LNCaP clone FGC (cell line): ENCODE results near the gene PEPD.

ENCODE experiments used
- DNase-seq: peaks from one replicate; pipeline ENCODE4 v3.0.0-alpha.2; 2011; ENCODE audit warnings: low read depth
- H3K4me3 ChIP-seq: 2 replicates; pipeline ENCODE4 v1.5.1; 2011; ENCODE audit warnings: mild to moderate bottlenecking, low read depth, low read length, control low read depth
- CTCF ChIP-seq: IDR thresholded peaks from 2 replicates; pipeline ENCODE4 v1.5.1; 2012; ENCODE audit warnings: mild to moderate bottlenecking; ENCODE audit not compliant: control insufficient read depth, insufficient read depth; ENCODE audit errors: extremely low read depth

Gene PEPD

GRCh38 chr19:33387351-33388230 lies 134.0 kb downstream of the PEPD start:
- DNase-seq: no peak
- H3K4me3 ChIP-seq: no peak overlapping the region
- no peak for TF ChIP-seq CTCF

- DNase-seq: no peak
- TF ChIP-seq CTCF: no peak
- H3K4me3 ChIP-seq: no peak overlapping the region
These were observed 135.2 kb downstream of the PEPD start for GRCh38 chr19:33386361-33386858.

- DNase-seq: no peak
- H3K4me3 ChIP-seq: no peak overlapping the region
- no peak for TF ChIP-seq CTCF
These were observed 135.6 kb downstream of the PEPD start for GRCh38 chr19:33385956-33386355.

GRCh38 chr19:33384983-33385382 lies 136.6 kb downstream of the PEPD start:
- TF ChIP-seq CTCF: no peak
- no peak overlapping the region for H3K4me3 ChIP-seq
- no peak for DNase-seq

- no peak for TF ChIP-seq CTCF
- no peak overlapping the region for H3K4me3 ChIP-seq
- no peak for DNase-seq
These were observed 137.8 kb downstream of the PEPD start for GRCh38 chr19:33383720-33384292.

- no peak for TF ChIP-seq CTCF
- DNase-seq: no peak
- H3K4me3 ChIP-seq: no peak overlapping the region
These were observed 138.6 kb downstream of the PEPD start for GRCh38 chr19:33382982-33383381.
